Gastrocnemius medialis (tissue), 4 donors: ENCODE results near the gene KLK11. TPM values are rescaled to one million over a fixed set of nuclear protein-coding genes. Genes with fewer than 3 reads are reported as not detected.

Source experiments
- ATAC-seq, 2 donors: fragments of 150-250 bp; one replicate each; pipeline ENCODE4 v1.9.1; 2016
- DNase-seq, 2 donors: peaks; one replicate each; pipeline ENCODE4 v3.0.0-alpha.2; 2019
- H3K27ac ChIP-seq, 4 donors: fragments of 200-600 bp; sonication (generic); 1 replicate in 1 of 4; 2 replicates in 3 of 4; pipeline ENCODE4 v1.5.1; 2016 to 2018; ENCODE audit warnings: mild to moderate bottlenecking in 2 of 4, moderate library complexity in 1 of 4
- H3K27me3 ChIP-seq, 3 donors: fragments of 200-600 bp; sonication (generic) in 2 of 3; 1 replicate in 1 of 3; 2 replicates in 2 of 3; pipeline versions ENCODE4 v1.5.1 to v1.6.0; 2016 to 2019; ENCODE audit warnings: mild to moderate bottlenecking in 1 of 3, moderate library complexity in 1 of 3
- H3K36me3 ChIP-seq, 2 donors: fragments of 200-600 bp; sonication (generic) in 1 of 2; one replicate each; pipeline ENCODE4 v1.5.1; 2017 to 2018
- H3K4me1 ChIP-seq, 2 donors: fragments of 200-600 bp; sonication (generic) in 1 of 2; one replicate each; pipeline ENCODE4 v1.5.1; 2016 to 2017; ENCODE audit warnings: mild to moderate bottlenecking in 2 of 2
- H3K4me3 ChIP-seq, 4 donors: fragments of 200-600 bp; sonication (generic) in 3 of 4; 1 replicate in 1 of 4; 2 replicates in 3 of 4; pipeline ENCODE4 v1.5.1; 2016 to 2019; ENCODE audit warnings: mild to moderate bottlenecking in 2 of 4
- H3K9me3 ChIP-seq, 3 donors: fragments of 200-600 bp; sonication (generic) in 2 of 3; 1 replicate in 1 of 3; 2 replicates in 2 of 3; pipeline ENCODE4 v1.5.1; 2016 to 2019
- POLR2A ChIP-seq, 2 donors: fragments of 450-650 bp; IDR thresholded peaks; one replicate each; pipeline ENCODE4 v1.6.1; 2017; ENCODE audit warnings: antibody characterized with exemption in 2 of 2, mild to moderate bottlenecking in 2 of 2, moderate library complexity in 2 of 2
- in situ Hi-C, 4 donors: fragments of 200-750 bp; cut with MboI; loops; one replicate each; pipeline versions ENCODE4 v1.15.0 to v1.8.0; 2017; ENCODE audit warnings: low sequenced_read_pairs in 4 of 4
- intact Hi-C: fragments of 100-400 bp; cut with DNase I; formaldehyde crosslinking; loops from one replicate; pipeline ENCODE4 v1.15.1; 2023; ENCODE audit warnings: low total_unique reads
- total RNA-seq, 4 donors: library from RNA; depleted of rRNA; stranded (reverse); fragments of >200 nt; gene quantifications; one replicate each; pipeline versions ENCODE4 v1.1.0 to v1.2.3, GENCODE V29; 2016
- TF ChIP-seq, protein P1 (sequence below), 5 experiments: fragments of 450-650 bp in 3 of 5; fragments of 200-600 bp in 2 of 5; sonication (generic) in 2 of 5; IDR thresholded peaks in 4 of 5; conservative IDR thresholded peaks in 1 of 5; 1 replicate in 4 of 5; 2 replicates in 1 of 5; pipeline ENCODE4 v1.5.1; 2016 to 2019; ENCODE audit warnings: antibody characterized with exemption in 5 of 5, mild to moderate bottlenecking in 3 of 5, moderate library complexity in 3 of 5

The KLK11 gene
- total RNA-seq, 4 donors from 2014 or later: not detected

GRCh38 chr19:51031880-51032225 lies 5.4 kb upstream of the KLK11 start:
- intact Hi-C loops: no loop called here
- in situ Hi-C loops: no loop called here

DNA sequence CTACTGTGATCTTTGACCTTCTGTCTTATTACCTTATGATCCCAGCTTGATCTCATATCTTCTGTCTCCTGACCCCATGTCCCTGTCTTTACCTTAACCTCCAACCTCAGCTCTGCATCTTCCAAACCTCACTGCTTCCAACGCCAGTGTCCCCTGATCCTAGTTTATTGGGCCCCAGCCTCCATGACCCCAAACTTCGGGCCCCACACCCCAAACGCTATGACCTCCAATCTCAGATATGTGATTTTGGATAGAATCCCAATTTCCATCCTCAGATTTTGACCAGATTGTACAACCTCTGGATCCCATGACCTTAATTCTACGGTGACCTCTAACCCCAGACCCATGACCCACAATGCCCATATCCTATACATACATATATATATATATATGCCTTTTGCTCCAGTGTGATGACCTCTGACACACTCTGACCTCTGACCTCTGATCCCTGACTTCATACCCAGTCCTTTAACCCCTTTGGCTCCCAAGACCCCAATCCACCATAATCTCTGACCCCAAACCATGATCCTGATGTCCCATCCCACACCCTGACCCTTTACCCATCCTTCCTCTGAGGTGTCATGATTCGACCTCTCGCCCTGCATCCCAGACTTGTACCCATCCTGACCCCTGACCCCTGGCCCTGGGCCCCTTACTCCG lies 4.9 kb upstream of the KLK11 start:
- ATAC-seq (no peak), DNase-seq (no peak)
- TF ChIP-seq, protein P1, sequence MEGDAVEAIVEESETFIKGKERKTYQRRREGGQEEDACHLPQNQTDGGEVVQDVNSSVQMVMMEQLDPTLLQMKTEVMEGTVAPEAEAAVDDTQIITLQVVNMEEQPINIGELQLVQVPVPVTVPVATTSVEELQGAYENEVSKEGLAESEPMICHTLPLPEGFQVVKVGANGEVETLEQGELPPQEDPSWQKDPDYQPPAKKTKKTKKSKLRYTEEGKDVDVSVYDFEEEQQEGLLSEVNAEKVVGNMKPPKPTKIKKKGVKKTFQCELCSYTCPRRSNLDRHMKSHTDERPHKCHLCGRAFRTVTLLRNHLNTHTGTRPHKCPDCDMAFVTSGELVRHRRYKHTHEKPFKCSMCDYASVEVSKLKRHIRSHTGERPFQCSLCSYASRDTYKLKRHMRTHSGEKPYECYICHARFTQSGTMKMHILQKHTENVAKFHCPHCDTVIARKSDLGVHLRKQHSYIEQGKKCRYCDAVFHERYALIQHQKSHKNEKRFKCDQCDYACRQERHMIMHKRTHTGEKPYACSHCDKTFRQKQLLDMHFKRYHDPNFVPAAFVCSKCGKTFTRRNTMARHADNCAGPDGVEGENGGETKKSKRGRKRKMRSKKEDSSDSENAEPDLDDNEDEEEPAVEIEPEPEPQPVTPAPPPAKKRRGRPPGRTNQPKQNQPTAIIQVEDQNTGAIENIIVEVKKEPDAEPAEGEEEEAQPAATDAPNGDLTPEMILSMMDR (IDR thresholded peaks at IDR 0.05 in 4 of 5, conservative IDR thresholded peaks at IDR 0.05 in 1 of 5): no peak
- no peak for TF ChIP-seq POLR2A (IDR thresholded peaks at IDR 0.05)
- Histone ChIP-seq H3K36me3 (no peaks in the 10 kb centered on the region), H3K4me3 (no peak overlapping the region), H3K27ac (no peak overlapping the region), H3K9me3 (no peaks in the 10 kb centered on the region), H3K4me1 (no peaks in the 10 kb centered on the region), H3K27me3 (no peaks in the 10 kb centered on the region)
- intact Hi-C loops (no loop called here), in situ Hi-C loops (no loop called here)

More at GRCh38 chr19:51031880-51032225, 5.4 kb upstream of the KLK11 start:
- Histone ChIP-seq H3K4me3 (no peak overlapping the region), H3K27me3 (no peaks in the 10 kb centered on the region), H3K4me1 (no peaks in the 10 kb centered on the region), H3K36me3 (no peaks in the 10 kb centered on the region), H3K9me3 (no peaks in the 10 kb centered on the region), H3K27ac (no peak overlapping the region)
- TF ChIP-seq, protein P1 (IDR thresholded peaks at IDR 0.05 in 4 of 5, conservative IDR thresholded peaks at IDR 0.05 in 1 of 5): no peak
- no peak for TF ChIP-seq POLR2A (IDR thresholded peaks at IDR 0.05)
- no peak for ATAC-seq
- DNase-seq: no peak

DNA sequence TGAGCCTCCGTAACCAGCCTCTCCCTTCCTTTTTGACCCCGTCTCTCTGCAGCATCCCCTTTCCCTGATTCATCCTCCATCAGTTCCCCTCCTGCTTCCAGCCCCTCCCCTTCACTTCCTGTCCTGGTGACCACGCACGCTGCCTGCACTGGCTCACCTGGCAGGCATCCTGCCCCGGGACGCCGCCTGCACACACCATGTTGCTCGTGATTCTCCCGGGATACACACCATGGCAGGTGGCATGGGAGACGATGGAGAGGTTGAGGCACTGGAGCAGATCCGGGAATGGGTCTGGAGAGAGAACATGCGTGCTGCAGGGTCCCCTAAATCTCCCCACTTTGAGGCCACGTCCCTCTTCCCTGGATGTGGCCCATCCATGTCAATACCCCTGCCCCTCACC lies 4.2 kb upstream of the KLK11 start:
- intact Hi-C loops: no loop called here
- no peak for TF ChIP-seq POLR2A (IDR thresholded peaks at IDR 0.05)
- TF ChIP-seq, protein P1 (IDR thresholded peaks at IDR 0.05 in 4 of 5, conservative IDR thresholded peaks at IDR 0.05 in 1 of 5): no peak
- in situ Hi-C loops: no loop called here
- Histone ChIP-seq H3K27ac (no peak overlapping the region), H3K9me3 (no peaks in the 10 kb centered on the region), H3K4me3 (no peak overlapping the region), H3K27me3 (no peaks in the 10 kb centered on the region), H3K4me1 (no peaks in the 10 kb centered on the region), H3K36me3 (no peaks in the 10 kb centered on the region)
- no peak for DNase-seq
- no peak for ATAC-seq

GRCh38 chr19:51029718-51030117 lies 3.3 kb upstream of the KLK11 start:
- no peak overlapping the region for H3K4me3 ChIP-seq
- H3K4me1 ChIP-seq: no peaks in the 10 kb centered on the region
- intact Hi-C loops: no loop called here
- no peaks in the 10 kb centered on the region for H3K36me3 ChIP-seq
- no peak for DNase-seq
- no peak for ATAC-seq
- H3K9me3 ChIP-seq: no peaks in the 10 kb centered on the region
- no peak overlapping the region for H3K27ac ChIP-seq
- H3K27me3 ChIP-seq: no peaks in the 10 kb centered on the region
- TF ChIP-seq, protein P1 (IDR thresholded peaks at IDR 0.05 in 4 of 5, conservative IDR thresholded peaks at IDR 0.05 in 1 of 5): no peak
- TF ChIP-seq POLR2A (IDR thresholded peaks at IDR 0.05): no peak
- in situ Hi-C loops: no loop called here

- Histone ChIP-seq H3K27ac (no peak overlapping the region), H3K4me3 (no peak overlapping the region), H3K9me3 (no peaks in the 10 kb centered on the region), H3K4me1 (no peaks in the 10 kb centered on the region), H3K27me3 (peaks cover 0 to 2% (median 0%) of the 10 kb centered on the region in 3 donors), H3K36me3 (no peaks in the 10 kb centered on the region)
- TF ChIP-seq POLR2A (IDR thresholded peaks at IDR 0.05): no peak
- TF ChIP-seq, protein P1 (IDR thresholded peaks at IDR 0.05 in 4 of 5, conservative IDR thresholded peaks at IDR 0.05 in 1 of 5): no peak
- intact Hi-C loops (no loop called here), in situ Hi-C loops (no loop called here)
- ATAC-seq (no peak), DNase-seq (no peak)
Observed at GRCh38 chr19:51027873-51028272, 1.5 kb upstream of the KLK11 start.
